Right kidney (tissue), 1 donor: ENCODE results near the gene LIPC.

ENCODE experiments used
- DNase-seq: peaks from one replicate; pipeline ENCODE4 v3.0.0-alpha.2; 2016

LIPC gene

DNA sequence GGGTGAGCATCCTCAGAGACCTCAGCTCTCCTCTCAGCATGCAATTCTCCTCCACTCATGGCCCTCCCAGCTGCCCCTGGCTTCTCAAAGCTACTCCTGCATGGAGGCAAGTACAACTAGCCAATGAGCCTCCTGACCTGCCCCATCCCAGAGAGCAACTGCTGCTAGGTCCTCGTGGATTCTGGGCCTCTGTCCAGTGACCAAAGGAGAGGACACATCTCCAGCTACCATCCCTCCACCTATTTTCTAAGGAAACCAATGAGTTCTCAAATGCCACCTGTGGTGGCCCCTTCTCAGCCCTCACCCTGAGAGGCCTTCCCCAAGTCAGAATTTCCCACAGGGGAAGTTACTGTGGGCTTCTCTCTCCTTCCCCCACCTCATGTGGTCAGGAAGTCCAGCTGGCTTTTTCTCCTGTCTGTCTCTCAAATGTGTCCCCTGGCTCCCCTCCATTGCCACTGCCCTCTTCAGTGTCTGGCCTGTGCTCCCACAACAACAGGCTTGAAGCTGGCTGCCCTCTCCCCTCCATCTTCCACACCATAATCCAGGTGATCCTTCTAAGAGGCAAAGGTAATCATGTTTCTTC lies 43.0 kb downstream of the LIPC start:
- no peak for DNase-seq

DNA sequence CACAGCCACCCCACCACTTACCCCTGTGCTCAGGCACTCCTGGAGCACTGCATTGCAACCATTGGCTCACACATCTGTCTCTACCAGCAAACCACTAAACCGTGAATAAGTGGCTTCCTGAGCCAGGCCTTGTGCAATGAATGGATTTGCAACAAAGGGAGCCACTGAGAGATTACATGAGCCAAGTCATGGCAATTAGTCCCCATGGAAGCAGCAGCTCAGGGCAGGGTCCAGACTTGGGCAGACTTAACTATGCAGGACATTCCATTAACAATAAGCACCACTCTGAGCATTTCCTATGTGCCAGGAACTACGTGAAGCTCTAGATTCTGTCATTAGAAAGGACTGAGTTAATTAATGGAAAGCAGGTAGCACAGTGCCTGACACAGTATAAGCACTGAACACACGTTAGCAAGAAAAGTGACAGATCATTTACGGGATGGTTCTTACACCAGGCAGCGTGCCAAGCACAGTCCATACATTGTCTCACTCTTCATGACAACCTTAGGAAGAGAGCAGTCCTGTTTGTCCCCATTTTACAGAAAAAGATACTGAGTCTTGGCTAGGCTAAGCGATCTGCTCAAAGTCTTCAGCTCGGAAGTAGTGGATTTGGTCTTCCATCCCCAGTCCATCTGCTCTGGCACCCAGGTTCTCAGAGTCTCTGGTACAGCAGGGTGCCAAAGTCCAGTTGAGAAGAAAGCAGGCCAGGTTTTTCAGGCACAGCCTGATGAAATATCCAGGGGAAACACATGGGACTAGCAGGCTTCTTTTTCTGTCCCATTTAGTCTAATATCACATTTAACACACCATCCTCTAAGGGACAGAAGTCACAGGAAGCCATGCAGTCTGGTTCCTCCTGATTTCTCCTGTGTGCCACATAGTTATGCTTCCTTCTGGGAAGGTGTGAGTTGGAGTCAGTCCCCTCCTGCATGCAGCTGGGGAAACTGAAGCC lies 44.1 kb downstream of the LIPC start:
- DNase-seq = no peak

DNA sequence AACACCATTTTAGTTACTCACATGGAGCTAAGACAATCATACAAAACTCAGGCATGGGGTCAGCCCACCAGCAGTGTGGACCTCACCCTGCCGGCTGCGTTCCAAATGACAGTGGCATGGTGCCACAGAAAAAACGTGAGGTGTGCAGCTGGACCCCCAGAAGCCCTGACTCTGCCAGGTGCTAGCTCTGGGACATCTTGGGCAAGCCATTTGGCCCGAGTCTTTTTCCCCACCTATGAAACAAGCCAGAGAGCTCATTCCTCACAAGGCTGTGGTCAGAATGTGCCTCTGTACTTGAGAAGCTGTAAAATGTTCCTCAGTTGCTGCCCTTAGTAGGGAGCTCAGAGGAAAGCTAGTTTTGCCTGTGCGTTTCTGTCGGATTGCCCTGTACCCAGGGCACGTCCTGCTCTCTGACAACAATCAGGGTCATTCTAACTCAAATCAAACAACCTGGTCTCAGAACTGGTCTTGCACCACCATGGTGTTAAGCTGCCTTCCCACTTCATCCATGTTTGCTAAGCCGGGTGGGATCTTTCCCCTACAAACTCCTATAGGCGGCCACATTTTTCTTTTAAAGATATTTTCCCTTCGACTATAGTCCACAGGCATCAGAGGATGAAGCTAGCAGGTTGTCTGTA lies 44.9 kb downstream of the LIPC start:
- DNase-seq = no peak

DNA sequence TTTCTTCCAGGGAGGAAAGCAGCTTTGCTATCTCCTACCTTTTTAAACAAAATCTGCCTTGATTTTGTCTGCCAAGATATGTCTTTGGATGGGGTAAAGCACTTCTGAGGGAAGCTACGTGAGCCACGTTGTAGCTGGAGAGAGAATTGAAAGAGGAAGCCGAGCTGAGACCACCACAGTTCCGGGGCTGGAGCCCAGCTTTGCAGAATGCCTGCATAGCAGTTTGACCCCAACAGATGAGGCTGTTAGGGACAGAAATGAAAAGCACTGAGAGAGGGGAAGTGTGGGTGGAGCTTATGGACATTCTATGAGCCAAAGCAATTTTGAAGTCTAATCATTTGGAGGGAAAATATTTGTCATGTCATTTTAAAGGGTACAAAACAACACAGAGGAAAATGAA lies 45.4 kb downstream of the LIPC start:
- no peak for DNase-seq

DNA sequence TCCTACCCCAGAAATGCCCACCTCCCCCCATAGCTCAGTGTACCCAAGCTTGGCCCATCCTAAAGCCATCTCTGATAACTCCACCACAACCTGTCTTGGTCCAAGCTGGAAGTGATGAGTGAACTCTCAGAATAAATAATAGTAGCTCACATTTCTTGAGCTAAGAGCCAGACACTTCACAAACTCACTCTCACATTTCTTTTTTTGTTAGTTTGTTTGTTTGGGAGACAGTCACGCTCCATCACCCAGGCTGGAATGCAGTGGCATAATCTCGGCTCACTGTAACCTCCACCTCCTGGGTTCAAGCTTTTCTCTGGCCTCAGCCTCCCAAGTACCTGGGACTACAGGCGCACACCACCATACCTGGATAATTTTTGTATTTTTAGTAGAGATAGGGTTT lies 46.2 kb downstream of the LIPC start:
- DNase-seq = no peak

DNA sequence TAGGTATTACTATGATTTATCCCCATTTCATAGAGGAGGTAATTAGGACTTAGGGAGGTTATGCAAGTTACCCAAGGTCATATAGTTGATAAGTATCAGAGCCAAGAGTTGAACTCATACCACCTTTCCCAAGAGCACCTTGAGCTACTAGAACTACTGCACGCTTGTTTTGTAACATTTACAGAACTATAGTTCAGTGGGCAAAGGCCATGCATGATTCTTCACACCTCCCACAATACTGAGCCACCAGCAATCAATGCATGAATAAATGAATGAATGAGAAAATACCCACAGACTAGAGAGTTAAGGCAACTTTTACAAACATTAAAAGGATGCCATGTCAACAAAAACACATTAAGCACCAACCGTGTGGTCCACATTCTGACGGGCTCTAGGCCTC lies 46.8 kb downstream of the LIPC start:
- DNase-seq = no peak

DNA sequence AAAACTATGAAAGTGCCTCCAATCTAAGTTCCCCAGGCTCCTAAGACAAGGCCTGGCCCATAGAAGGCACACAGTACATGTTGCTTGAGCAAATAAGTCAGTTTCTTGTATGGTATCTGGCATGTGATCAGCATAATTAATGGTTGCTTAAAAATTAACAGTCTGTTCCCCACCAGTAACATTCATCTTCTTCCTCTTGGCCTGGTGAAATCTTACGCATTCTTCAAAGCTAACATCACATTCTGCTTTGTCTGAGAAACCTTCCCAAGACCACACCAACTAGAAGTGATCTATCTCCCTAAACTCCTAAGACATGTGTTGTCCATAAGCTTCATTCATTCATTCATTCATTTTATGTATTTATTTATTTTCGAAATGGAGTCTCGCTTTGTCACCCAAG lies 48.1 kb downstream of the LIPC start:
- DNase-seq = no peak

DNA sequence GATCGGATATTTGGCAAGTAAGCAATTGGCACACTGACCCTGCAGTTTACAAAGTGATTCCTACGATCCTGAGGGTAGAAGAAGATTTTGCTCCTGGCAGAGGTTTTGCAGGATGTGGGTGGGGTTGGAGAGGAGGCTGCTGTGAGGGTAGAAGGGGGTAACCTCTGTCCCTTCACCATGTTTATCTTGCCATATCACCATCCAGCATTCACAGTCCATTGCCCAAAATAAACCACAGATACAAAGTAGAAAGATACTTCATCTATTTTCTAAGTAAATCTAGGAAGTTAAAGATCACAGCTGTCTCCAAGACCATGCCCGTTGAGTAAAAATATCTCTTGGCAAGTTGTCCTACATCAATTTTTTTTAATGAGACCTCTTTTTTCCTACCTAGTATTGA lies 51.6 kb downstream of the LIPC start:
- no peak for DNase-seq

DNA sequence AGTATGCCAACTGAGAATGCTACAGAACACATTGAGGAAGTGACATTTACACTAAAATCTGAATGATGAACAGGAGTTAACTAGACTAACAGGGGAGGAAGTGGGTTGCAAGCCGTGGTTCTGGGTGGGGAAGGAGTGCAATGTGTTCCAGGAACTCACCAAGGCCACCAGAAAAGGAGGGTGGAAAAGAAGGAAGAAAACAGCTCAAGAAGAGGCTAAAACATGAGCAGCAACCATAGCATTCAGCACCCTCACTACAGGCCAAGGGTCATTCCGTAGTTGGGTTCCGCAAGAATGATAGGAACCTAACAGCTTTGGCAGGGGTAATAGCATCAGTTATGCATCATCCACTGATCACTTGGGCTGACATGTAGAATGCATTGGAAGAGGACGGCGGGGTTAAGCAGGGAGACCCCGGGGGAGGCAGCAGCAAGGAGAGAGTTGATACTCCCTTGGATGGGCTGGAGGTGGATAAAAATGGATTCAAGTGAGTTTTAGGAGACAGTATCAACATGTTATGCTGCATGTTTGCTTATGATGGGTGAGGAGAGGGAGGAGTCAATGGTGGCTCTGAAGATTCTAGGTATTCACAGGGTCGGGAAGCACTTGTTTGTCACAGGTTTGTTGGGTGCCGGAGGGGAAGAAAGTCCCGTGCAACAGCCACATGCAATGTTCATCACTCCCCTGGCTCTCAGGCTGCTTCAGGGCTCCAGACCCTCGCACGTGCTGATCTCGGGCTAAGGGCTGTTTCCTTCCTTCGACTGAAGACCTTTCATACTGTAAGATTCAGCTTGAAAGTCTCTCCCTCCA lies 53.2 kb downstream of the LIPC start:
- DNase-seq = no peak

DNA sequence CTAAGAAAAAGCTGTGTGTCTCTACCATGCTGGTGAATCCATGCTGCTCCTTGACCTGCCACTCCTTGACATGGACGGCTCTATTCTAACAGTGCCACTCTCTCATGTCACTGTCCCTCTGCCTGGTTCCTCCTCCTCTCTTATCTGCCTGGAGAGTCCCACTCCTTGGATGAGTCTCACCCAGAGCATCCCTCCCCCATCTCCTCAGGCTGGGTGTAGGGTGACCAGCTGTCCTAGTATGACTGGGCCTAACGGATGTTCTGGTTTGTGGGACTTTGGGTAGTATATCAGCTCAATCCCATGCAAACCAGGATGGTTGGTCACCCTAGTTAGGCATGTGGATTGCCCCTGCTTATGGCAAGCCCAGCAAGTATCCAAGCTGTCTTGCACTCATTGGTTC lies 54.3 kb downstream of the LIPC start:
- no peak for DNase-seq

DNA sequence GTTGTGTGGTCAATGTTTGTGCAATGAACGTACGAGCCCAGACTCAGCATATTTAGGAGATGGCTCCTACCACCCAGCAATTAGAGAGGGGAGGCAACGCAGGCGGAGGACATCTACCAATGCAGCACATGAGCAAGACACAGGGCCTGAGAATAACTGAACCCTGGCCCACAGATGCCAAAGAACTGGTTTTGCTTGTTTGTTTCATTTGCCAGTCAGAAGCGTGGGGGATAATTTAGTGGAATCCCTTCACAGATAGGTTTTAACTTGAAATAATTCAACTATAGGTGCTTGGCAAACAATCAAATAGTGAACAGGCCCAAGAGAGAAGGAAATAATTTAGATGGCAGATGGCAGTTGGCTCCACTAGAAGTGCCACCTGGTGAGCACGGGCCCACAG lies 54.8 kb downstream of the LIPC start:
- no peak for DNase-seq

DNA sequence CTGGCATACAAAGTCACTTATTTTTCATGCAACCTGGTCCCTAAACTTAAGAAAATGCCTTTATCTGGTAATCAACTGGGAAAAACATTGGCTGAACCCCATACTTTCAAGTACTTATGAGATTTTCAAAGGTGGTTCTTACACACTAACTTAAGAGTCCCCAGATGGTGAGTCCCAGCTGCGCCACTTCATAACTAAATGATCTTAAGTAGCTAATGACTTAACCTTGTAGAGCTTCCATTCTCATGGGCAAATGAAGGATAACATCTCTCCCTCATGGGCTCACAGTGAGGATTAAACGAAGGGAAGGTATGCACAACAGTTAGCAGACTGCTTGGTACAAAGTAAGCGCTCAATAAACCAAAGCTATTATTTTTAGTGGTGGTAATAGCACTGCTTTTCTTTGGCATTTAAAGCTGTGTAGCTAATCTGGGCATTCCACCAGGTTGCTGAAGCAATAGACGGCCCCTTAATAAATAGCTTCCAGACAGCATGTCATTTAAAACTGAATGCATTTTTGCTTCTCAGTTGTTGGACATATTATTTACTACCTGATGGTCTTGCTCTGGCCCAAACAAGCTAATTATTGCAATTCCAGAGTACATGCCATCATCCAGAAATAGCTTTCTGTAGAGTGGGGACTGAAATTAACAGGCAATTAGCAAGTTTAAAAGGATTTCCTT lies 55.4 kb downstream of the LIPC start:
- no peak for DNase-seq

DNA sequence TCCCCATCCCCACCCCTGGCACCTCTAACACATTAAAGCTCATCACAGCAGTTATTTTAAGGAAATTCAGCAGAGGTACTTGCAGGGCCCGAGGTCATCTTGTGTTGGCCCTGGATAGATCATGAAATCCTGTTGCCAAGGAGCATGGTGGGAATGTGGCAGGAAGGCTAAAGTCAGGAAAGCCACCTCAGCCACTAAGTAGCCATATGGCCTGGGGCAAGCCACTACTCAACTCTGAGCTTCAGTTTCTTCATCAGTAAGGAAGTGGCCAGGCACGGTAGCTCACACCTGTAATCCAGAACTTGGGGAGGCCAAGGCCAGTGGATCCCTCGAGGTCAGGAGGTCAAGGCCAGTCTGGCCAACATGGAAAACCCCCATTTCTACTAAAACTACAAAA lies 55.9 kb downstream of the LIPC start:
- no peak for DNase-seq

DNA sequence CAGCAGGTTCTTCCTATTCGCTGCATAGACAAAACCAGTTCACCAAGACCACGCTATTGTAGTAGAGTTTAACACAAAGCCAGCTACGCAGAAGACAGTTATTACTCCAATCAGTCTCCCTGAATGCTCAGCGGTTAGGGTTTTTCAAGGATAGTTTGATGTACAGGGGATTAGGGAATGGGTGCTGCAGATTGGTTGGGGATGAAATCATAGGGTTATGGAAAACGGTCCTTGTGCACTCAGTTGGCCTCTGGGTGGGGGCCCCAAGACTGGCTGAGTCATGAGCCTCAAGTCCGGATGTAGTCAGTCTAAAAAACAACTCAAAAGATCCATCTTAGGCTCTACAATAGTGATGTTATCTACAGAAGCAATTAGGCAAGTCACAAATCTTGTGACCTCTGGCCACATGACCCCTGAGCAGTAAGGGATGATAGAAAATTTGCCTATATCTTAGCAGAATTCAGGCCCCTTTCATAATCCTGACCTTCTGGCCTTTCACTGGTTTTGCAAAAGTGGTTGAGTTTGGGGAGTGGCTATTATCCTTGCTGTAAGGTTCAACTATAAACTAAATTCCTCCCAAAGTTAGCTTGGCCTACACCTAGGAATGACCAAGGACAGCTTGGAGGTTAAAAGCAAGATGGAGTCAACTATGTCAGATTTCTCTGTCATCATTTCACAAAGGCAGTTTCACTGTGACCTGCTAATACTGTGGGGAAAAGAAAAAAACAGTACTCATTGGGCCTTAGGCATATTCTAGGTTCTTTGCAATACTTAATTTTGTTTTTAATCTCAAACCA lies 57.7 kb downstream of the LIPC start:
- DNase-seq = no peak

DNA sequence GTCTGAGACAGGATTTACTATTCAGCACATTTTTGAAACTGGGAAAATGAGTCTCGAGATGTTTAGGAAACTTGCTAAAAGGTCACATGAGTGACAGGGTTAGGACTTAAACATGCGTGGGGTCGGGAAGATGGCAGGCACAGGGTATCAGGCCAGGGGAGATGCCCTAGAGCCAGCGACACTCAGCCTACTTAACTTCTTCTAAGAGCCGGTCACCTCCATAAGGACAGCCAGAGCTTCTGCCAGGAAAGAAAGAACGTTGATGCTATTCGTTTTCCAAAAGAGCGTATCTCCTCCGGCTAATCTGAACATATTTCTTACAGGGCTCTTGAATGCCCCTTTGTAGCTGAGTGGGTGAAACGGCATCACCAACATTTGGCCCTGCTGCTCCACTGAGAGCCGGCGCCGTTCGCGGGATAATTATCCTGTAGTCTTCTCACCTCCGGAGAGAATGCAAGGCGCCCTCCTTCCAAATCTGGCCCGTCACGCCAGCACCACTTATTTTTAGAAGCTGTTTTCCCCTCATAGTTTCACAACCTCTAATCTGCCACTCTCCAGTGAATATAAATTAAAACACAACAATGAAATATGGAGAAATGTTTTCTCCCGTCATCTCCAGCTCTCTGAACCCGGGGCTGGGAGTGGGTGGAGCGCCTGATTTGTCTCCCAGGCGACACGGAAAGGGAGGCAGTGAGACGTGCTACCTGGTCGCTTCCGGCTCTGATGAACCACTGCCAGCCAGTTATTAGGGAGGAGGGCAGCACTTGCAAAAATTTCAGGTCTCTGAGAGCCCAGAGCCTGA lies 58.5 kb downstream of the LIPC start:
- DNase-seq = no peak

DNA sequence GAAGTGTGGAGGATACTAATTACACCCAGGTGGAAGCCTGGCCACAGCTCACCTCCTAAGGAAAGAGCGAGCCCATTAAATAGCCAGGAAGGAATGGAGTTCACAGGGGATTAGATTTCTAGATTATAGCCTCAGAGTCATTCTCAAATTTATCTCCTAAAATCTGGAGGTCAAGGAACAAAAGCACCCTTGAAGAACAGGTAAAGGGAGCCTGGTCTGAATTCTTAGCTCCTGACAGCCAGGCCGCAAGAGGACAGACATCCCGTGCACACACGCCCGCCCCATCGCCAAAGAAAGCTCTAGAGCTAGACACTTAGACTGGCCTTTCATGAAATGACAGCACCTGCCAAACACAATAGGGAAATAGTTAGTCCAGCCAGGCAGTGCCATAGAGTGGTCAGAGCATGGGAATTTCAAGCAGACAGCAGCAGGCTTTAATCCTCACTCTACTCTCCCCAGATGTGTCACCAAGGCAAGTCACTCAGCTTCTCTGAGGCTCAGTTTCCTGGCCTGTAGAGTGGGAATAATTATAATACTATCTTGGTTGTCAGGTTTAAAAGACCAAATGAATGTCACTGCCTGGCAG lies 59.2 kb downstream of the LIPC start:
- no peak for DNase-seq

DNA sequence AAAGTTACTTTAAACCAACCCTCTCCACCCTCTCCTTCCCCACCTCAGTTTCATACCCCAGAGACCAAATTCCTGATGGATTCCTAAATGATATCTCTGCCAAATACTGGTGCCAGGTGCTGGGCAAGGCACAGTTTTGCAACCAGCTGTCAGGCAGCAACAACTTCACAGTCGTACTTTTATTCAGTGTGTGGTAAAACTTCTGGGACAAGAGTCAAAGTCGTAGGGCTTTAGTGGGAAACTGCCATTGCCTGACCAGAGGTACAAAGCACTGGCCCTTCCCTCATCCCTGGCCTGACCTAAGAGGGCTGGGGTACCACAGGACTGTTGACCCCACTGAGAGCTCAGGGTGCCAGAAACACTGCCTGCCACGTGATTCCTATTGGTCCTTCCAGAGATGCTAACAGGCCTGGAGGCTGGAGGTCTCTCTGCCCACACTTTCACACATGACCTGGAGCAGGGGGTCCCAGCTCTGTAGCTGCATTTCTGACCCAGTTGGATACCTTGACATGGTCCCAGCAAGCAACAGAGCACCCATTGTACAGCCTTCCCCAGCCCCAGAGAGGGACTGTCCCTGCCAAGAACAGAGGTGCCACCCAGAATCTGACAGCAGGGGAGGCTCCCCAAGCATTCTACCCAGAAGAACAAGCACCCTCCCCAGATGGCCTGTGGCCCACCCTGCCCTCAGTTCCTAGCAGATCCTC lies 59.9 kb downstream of the LIPC start:
- no peak for DNase-seq

DNA sequence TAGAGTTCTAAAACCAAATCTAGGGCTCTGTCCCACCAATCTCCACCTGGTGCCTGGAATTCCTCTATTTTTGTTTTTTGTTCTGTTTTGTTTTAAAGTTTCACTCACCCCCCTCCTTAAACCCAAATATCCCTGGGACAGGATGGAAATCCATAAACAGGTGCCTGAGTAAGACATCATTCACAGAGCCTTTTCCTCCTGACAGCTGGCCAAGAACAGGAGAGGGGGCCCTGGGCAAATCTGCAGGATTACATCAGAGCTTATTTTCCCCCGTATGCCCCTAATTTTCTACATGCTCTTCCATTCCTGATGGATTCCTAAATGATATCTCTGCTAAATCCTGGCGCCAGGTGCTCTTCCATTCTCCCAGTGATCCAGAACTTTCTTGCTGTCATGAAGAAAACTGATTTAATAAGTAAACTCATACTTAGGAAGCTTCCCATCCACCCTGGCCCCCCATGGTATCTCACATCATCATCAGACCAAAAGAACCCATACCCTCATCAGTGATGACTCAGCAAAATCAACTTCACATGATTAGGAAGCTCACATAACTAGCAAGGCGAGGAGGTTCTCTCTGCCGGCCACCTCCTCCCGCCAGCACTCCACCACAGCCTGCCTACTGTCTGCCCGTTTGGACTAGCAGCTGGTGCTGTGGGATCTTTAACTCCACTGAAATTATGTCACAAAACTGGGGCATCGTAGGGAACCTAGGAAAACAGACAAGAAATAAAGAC lies 61.0 kb downstream of the LIPC start:
- DNase-seq = no peak

DNA sequence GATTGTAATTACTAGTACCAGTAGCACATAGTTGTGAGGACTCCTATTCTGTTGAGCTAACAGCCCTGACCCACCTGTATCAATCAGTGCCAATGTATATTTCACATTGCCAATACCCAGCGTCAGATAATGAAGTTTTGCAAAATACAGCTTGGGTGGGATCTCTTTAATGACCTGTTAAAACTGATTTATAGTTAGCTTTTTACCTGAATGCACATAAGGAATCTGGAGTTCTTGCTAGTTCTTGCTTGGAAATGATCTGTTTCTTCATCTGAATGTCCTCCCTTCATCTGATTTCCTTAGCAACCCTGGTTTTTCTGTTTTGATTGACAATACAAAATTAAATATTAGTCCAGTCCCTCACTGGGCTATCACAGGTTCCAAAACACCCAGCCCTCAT lies 62.8 kb downstream of the LIPC start:
- DNase-seq = no peak
